GM20000 (cell line): ENCODE data around the gene BLVRB.
"Not testable (repeated sequence)": the region's sequence is repeated elsewhere in the genome, so short reads cannot be mapped to it uniquely, and the experiment has no call there.

ENCODE experiments used
- DNase-seq: peaks from one replicate; pipeline ENCODE4 v3.0.0; 2012; ENCODE audit warnings: low spot score
- TF ChIP-seq, protein P1 (sequence below): IDR thresholded peaks from 2 replicates; pipeline ENCODE4 v1.5.1; 2012; ENCODE audit warnings: mild to moderate bottlenecking, control low read depth; ENCODE audit errors: extremely low read depth, missing control alignments

The BLVRB gene

GRCh38 chr19:40501599-40501998 is 36.1 kb upstream of the BLVRB start:
- DNase-seq: no peak
- TF ChIP-seq, protein P1, sequence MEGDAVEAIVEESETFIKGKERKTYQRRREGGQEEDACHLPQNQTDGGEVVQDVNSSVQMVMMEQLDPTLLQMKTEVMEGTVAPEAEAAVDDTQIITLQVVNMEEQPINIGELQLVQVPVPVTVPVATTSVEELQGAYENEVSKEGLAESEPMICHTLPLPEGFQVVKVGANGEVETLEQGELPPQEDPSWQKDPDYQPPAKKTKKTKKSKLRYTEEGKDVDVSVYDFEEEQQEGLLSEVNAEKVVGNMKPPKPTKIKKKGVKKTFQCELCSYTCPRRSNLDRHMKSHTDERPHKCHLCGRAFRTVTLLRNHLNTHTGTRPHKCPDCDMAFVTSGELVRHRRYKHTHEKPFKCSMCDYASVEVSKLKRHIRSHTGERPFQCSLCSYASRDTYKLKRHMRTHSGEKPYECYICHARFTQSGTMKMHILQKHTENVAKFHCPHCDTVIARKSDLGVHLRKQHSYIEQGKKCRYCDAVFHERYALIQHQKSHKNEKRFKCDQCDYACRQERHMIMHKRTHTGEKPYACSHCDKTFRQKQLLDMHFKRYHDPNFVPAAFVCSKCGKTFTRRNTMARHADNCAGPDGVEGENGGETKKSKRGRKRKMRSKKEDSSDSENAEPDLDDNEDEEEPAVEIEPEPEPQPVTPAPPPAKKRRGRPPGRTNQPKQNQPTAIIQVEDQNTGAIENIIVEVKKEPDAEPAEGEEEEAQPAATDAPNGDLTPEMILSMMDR: no peak

DNA sequence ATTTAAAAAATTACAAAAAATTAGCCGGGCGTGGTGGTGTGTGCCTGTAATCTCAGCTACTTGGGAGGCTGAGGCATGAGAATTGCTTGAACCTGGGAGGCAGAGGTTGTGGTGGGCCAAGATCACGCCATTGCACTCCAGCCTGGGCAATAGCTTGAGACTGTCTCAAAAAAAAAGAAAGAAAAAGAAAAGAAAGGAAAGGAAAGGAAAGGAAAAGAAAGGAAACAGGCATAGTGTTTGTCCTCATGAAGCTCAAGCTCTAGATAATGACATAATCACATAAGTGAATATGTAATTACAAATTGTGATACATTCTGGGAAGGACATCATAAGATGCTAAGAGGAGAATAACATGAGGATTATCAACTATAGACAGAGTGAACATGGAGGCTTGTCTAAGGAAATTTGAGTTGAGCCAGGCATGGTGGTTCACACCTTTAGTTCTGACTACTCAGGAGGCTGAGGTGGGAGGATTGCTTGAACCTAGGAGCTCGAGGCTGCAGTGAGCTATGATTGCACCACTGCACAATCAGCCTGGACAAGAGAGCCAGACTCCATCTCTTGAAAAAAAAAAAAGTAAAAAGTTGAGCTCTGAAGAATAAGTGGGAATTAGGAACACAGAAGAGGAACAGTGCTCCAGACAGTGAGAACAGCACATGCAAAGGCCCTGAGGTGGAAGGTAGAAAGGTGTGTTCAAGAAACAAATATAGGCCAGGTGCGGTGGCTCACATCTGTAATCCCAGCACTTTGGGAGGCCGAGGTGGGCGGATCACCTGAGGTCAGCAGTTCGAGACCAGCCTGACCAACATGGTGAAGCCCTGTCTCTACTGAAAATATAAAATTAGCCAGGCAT is 35.4 kb upstream of the BLVRB start:
- not testable (repeated sequence) for DNase-seq

GRCh38 chr19:40499320-40499719 is 33.8 kb upstream of the BLVRB start:
- TF ChIP-seq, protein P1: no peak
- no peak for DNase-seq

DNA sequence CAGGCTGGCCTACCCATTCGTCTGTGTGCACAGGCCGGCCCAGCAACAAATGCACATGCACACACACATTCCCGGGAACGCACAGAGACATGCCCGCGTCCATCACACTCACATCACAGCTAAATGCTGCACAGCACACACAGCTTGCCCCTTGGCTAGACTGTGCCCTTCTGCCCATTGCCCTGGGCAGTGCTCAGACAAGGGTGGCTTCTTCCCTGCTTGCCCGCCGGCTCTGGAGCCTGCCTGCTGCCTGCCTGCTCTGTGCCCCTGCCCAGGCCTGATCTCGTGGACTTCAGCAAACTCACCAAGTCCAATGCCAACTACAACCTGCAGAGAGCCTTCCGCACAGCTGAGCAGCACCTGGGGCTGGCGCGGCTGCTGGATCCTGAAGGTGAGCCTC is 31.7 kb upstream of the BLVRB start:
- TF ChIP-seq, protein P1: no peak
- no peak for DNase-seq

DNA sequence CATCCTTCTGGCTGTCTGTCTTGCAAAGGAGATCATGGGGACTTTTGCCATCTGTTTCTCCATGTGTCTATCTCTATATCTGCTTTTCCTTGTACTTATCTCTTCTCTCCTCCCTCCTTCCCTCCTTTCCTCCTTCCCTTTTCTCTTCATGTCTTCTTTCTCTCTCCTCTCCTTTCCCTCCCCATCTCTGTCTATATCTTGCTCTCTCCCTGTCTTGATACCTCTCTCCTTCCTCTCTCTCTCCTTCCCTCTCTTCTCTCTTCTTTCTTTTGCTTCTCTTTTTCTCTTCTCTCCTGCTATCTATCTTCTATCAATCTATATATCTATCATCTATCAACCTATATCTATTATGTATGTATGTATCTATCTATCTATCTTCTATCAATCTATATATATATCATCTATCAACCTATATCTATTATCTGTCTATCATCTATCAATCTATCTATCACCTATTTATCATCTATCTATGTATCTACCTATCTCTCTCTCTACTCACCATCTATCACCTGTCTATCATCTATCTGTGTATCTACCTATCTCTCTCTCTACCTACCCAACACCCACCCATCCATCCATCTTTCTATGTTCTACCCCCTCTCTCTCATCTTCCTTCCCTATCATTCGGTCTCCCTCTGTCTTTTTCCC is 28.8 kb upstream of the BLVRB start:
- TF ChIP-seq, protein P1: no peak
- DNase-seq: no peak

DNA sequence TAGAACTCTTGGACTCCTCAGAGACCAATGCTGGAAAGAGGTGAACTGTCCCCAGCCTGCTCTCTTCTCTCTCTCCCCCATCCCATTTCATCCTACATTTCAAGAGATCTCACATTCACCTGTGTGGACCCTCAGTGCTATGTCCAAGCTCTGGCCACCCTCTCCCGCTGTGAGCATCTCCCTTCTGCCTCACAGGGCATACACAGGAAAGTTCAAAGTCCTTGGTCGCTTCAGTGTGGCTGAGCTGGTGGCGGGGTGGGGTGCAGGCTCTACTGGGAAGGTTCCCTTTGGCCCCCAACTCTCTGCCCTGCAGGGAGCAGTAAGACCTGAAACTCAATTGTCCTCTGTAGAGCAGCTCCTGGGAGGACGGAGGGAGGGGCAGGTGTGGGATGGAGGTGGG is 28.2 kb upstream of the BLVRB start:
- DNase-seq: no peak
- TF ChIP-seq, protein P1: no peak

DNA sequence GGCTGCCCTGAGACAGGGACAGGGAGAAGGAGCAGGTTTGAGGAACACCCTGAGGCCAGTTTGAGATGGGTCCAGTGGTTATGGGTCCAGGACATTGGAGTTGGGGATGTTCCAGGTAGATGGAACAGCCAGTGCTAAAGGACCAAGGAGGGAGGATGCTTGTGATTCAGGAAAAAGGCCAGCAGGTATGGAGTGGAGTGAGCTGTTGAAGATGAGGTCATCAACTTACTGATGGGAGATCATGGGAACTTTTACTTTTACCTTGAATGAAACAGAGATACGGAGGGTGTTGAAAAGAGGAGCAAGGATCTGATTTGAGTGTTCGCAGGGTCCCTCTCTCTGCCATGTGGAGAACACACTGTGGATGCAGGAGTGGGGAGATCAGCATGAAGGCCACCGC is 26.7 kb upstream of the BLVRB start:
- TF ChIP-seq, protein P1: no peak
- DNase-seq: no peak
